Endothelial cell of umbilical vein (primary cell): ENCODE results near the gene NT5DC4. TPM values are rescaled to one million over a fixed set of nuclear protein-coding genes. Genes with fewer than 3 reads are reported as not detected.

Experiments used
- BruUV-seq: library from RNA; stranded (reverse); fragments of 400-500 nt; replicated peaks from 2 replicates; lab custom pipeline; 2021; lab: Mats Ljungman, UMichigan
- CTCF ChIA-PET: fragments of 300-600, 350-600 bp; sonication (Branson Sonifier 250); formaldehyde crosslinking; loops from one replicate; lab custom pipeline; 2021; ENCODE audit warnings: antibody characterized with exemption, inconsistent platforms; lab: Charles Lee
- POLR2A ChIA-PET: fragments of 300-600, 350-600 bp; sonication (Branson Sonifier 250); formaldehyde crosslinking; loops from one replicate; lab custom pipeline; 2021; ENCODE audit warnings: antibody characterized with exemption, inconsistent platforms; lab: Charles Lee
- DNase-seq: peaks from one replicate; pipeline ENCODE4 v3.0.0-alpha.2; 2011; ENCODE audit warnings: low read depth, low spot score
- FAIRE-seq: peaks from 2 replicates; lab custom pipeline; 2011; peaks lifted over from hg19 to GRCh38; lab: Jason Lieb, UNC
- H2AFZ ChIP-seq: 2 replicates; pipeline ENCODE4 v1.6.0; 2012; ENCODE audit warnings: low read depth, low read length, control low read depth, inconsistent platforms
- H3K27ac ChIP-seq: 2 replicates; pipeline ENCODE4 v1.5.1; 2011; ENCODE audit warnings: low read depth, mild to moderate bottlenecking, control low read depth, low read length, moderate library complexity; ENCODE audit not compliant: insufficient read depth
- H3K27me3 ChIP-seq, 2 experiments: 2 replicates each; pipeline versions ENCODE4 v1.6.0 to v1.6.1; 2011; ENCODE audit warnings: low read length in 2 of 2, mixed read lengths in 1 of 2; ENCODE audit not compliant: control insufficient read depth in 2 of 2, insufficient read depth in 2 of 2
- H3K36me3 ChIP-seq, 2 experiments: 2 replicates in 1 of 2; 3 replicates in 1 of 2; pipeline ENCODE4 v1.5.1; 2011; ENCODE audit warnings: low read length in 2 of 2, mild to moderate bottlenecking in 1 of 2, moderate library complexity in 1 of 2; ENCODE audit not compliant: control insufficient read depth in 2 of 2, insufficient read depth in 2 of 2; ENCODE audit errors: extremely low read depth in 1 of 2
- H3K4me1 ChIP-seq: 3 replicates; pipeline ENCODE4 v1.5.1; 2011; ENCODE audit warnings: mild to moderate bottlenecking, low read length; ENCODE audit not compliant: control insufficient read depth, insufficient read depth; ENCODE audit errors: extremely low read depth
- H3K4me2 ChIP-seq: 2 replicates; pipeline ENCODE4 v1.6.1; 2011; ENCODE audit warnings: low read length, control low read depth, mixed read lengths; ENCODE audit not compliant: insufficient read depth
- H3K4me3 ChIP-seq, 3 experiments: fragments of 200-600 bp in 1 of 3; sonication (generic), shearing (Covaris generic) in 1 of 3; replicated peaks in 1 of 3; 2 replicates each; pipeline ENCODE4 v1.5.1; 2011 to 2016; ENCODE audit warnings: control low read depth in 3 of 3, low read length in 3 of 3, mild to moderate bottlenecking in 2 of 3, inconsistent platforms in 1 of 3, low read depth in 1 of 3, moderate library complexity in 1 of 3; ENCODE audit not compliant: insufficient read depth in 1 of 3
- H3K79me2 ChIP-seq: 2 replicates; pipeline ENCODE4 v1.6.0; 2012; ENCODE audit warnings: low read length, inconsistent platforms; ENCODE audit not compliant: control insufficient read depth, insufficient read depth
- H3K9ac ChIP-seq: replicated peaks from 2 replicates; pipeline ENCODE3; 2011; ENCODE audit warnings: low read length, control low read depth; ENCODE audit not compliant: insufficient read depth; ENCODE audit errors: extremely low read depth
- H3K9me1 ChIP-seq: replicated peaks from 3 replicates; pipeline ENCODE4 v1.6.0; 2011; ENCODE audit warnings: mild to moderate bottlenecking, low read length; ENCODE audit not compliant: control insufficient read depth, insufficient read depth; ENCODE audit errors: extremely low read depth
- H3K9me3 ChIP-seq: replicated peaks from 2 replicates; pipeline ENCODE4 v1.5.1; 2012; ENCODE audit warnings: low read length, inconsistent platforms; ENCODE audit not compliant: control insufficient read depth, insufficient read depth
- H4K20me1 ChIP-seq: replicated peaks from 2 replicates; pipeline ENCODE3; 2011; ENCODE audit warnings: mild to moderate bottlenecking, low read length; ENCODE audit not compliant: control insufficient read depth, insufficient read depth; ENCODE audit errors: extremely low read depth
- EZH2 ChIP-seq: IDR thresholded peaks from 2 replicates; pipeline ENCODE4 v1.6.1; 2012; ENCODE audit warnings: borderline replicate concordance, low read depth, mild to moderate bottlenecking, moderate library complexity, low read length, inconsistent platforms; ENCODE audit not compliant: severe bottlenecking
- FOS ChIP-seq: IDR thresholded peaks from 2 replicates; pipeline ENCODE4 v1.6.1; 2011; ENCODE audit warnings: mild to moderate bottlenecking, low read length, moderate library complexity, borderline replicate concordance; ENCODE audit not compliant: insufficient read depth
- GATA2 ChIP-seq: IDR thresholded peaks from 2 replicates; pipeline ENCODE4 v1.7.0; 2011; ENCODE audit warnings: low read depth, mild to moderate bottlenecking, moderate library complexity, mixed read lengths, low read length; ENCODE audit not compliant: insufficient read length, insufficient read depth
- JUN ChIP-seq: IDR thresholded peaks from 2 replicates; pipeline ENCODE4 v1.6.1; 2011; ENCODE audit warnings: borderline replicate concordance, low read depth; ENCODE audit not compliant: insufficient read length, insufficient read depth
- MYC ChIP-seq: IDR thresholded peaks from one replicate; pipeline ENCODE4 v1.6.1; 2011; ENCODE audit warnings: mild to moderate bottlenecking, low read depth, low read length
- POLR2A ChIP-seq: IDR thresholded peaks from 2 replicates; pipeline ENCODE4 v1.6.1; 2012; ENCODE audit warnings: low read depth, mild to moderate bottlenecking, control low read depth, low read length
- POLR2AphosphoS5 ChIP-seq: IDR thresholded peaks from 2 replicates; pipeline ENCODE4 v1.6.1; 2012; ENCODE audit warnings: low read depth, mild to moderate bottlenecking, control low read depth, low read length, moderate library complexity; ENCODE audit not compliant: insufficient read depth
- dilution Hi-C: fragments of 300-500 bp; cut with MboI; formaldehyde crosslinking; loops from one replicate; pipeline ENCODE4 v1.15.0; 2019; ENCODE audit warnings: low sequenced_read_pairs; ENCODE audit not compliant: extremely low pct_ligation_motif_present
- intact Hi-C: fragments of 100-400 bp; cut with micrococcal nuclease; formaldehyde crosslinking; loops from one replicate; pipeline ENCODE4 v1.10.0; 2022
- polyA plus RNA-seq, 4 experiments: library from polyadenylated mRNA; depleted of rRNA in 3 of 4; stranded (reverse) in 3 of 4; unstranded in 1 of 4; fragments of >200 nt; gene quantifications; 2 replicates each; pipeline versions ENCODE4 v1.2.1 to v1.2.3, GENCODE V29; 2011 to 2012; ENCODE audit warnings: missing spikeins in 1 of 4
- total RNA-seq: library from RNA; stranded (reverse); gene quantifications from 2 replicates; pipeline ENCODE4 v1.2.3, GENCODE V29; 2021
- TF ChIP-seq, protein P1 (sequence below), 2 donors: IDR thresholded peaks; 1 replicate in 1 of 2; 2 replicates in 1 of 2; pipeline ENCODE4 v1.5.1; 2011; ENCODE audit warnings: low read length in 2 of 2, mild to moderate bottlenecking in 2 of 2, moderate library complexity in 2 of 2, control low read depth in 1 of 2, inconsistent platforms in 1 of 2, low read depth in 1 of 2; ENCODE audit not compliant: insufficient read depth in 1 of 2; ENCODE audit errors: extremely low read depth in 1 of 2
- TF ChIP-seq, protein P2 (sequence below): IDR thresholded peaks from 2 replicates; pipeline ENCODE4 v1.6.1; 2011; ENCODE audit not compliant: insufficient read depth, insufficient read length

Gene NT5DC4
- total and polyA plus RNA-seq, 2 donors (not counting 3 experiments of a cell fraction or from before 2014, with no cell fraction given): not detected

DNA sequence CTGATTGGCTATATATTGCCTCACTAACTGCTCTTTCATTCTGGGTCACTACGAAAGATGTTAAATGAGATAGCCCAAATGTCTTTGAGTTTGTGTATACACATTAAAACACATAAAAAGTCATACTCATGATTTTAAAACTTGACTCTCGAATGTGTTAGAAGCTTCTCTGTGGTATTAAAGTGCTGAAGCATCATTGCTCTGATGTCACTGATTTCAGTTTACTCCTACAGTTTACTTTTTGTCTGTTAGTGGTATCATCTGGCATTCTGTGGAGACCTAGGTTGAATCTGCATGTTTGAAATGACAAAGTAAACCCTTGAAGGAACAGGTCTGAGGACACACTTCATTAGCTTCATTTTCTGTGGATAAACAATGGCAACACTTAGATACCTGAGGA lies 10.7 kb downstream of the NT5DC4 start:
- Histone ChIP-seq H3K4me1 (peaks cover 3% of the 10 kb centered on the region), H3K36me3 (no peaks in the 10 kb centered on the region), H3K9ac (no peak overlapping the region), H3K79me2 (no peaks in the 10 kb centered on the region), H3K9me1 (no peaks in the 10 kb centered on the region), H3K9me3 (no peaks in the 10 kb centered on the region), H3K27me3 (no peaks in the 10 kb centered on the region), H3K27ac (no peak overlapping the region), H3K4me2 (no peak overlapping the region), H3K4me3 (no peak overlapping the region), H2AFZ (no peak overlapping the region), H4K20me1 (no peaks in the 10 kb centered on the region)
- intact Hi-C loops (no loop called here), dilution Hi-C loops (no loop called here)
- TF ChIP-seq JUN: no peak
- no peak for TF ChIP-seq POLR2A
- TF ChIP-seq, protein P1, sequence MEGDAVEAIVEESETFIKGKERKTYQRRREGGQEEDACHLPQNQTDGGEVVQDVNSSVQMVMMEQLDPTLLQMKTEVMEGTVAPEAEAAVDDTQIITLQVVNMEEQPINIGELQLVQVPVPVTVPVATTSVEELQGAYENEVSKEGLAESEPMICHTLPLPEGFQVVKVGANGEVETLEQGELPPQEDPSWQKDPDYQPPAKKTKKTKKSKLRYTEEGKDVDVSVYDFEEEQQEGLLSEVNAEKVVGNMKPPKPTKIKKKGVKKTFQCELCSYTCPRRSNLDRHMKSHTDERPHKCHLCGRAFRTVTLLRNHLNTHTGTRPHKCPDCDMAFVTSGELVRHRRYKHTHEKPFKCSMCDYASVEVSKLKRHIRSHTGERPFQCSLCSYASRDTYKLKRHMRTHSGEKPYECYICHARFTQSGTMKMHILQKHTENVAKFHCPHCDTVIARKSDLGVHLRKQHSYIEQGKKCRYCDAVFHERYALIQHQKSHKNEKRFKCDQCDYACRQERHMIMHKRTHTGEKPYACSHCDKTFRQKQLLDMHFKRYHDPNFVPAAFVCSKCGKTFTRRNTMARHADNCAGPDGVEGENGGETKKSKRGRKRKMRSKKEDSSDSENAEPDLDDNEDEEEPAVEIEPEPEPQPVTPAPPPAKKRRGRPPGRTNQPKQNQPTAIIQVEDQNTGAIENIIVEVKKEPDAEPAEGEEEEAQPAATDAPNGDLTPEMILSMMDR (IDR thresholded peaks at IDR 0.05; ENCODE audit: extremely low read depth in 1 of 2, insufficient read depth in 1 of 2, low read depth in 1 of 2, low read length in 2 of 2): no peak
- TF ChIP-seq EZH2: no peak
- no peak for TF ChIP-seq FOS
- TF ChIP-seq, protein P2, sequence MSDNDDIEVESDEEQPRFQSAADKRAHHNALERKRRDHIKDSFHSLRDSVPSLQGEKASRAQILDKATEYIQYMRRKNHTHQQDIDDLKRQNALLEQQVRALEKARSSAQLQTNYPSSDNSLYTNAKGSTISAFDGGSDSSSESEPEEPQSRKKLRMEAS: no peak
- no peak for TF ChIP-seq GATA2
- TF ChIP-seq POLR2AphosphoS5: no peak
- no peak for TF ChIP-seq MYC
- FAIRE-seq (no peak), DNase-seq (no peak)
- POLR2A ChIA-PET: no interaction called here
- CTCF ChIA-PET: interaction anchor here (0.8 to 9.1 kb wide), 4 partner anchors 18 to 210 kb away, joined by 3 to 207 read pairs (median 36); no protein-coding TSS in a partner anchor
- no TSS peak for BruUV-seq
